NCI-H2227 treated with DMSO at 0.1 percent for 48 hours (cell line): ENCODE data around the gene SYT15B.
"Not testable (repeated sequence)": the region's sequence is repeated elsewhere in the genome, so short reads cannot be mapped to it uniquely, and the experiment has no call there.

ENCODE experiments used
- DNase-seq: peaks from one replicate; lab custom pipeline; 2025; lab: John Stamatoyannopoulos, UW

The SYT15B gene

GRCh38 chr10:47725740-47726139, 37.7 kb downstream of the SYT15B start:
- DNase-seq = not testable (repeated sequence)

GRCh38 chr10:47725047-47725446, 38.3 kb downstream of the SYT15B start:
- not testable (repeated sequence) for DNase-seq

- not testable (repeated sequence) for DNase-seq
Measured at GRCh38 chr10:47724119-47724518, 39.3 kb downstream of the SYT15B start.

- DNase-seq = not testable (repeated sequence)
Measured at GRCh38 chr10:47723362-47723761, 40.0 kb downstream of the SYT15B start.

GRCh38 chr10:47717011-47717769, 46.2 kb downstream of the SYT15B start:
- DNase-seq = not testable (repeated sequence)
